Measurements from ENCODE around the gene NUDT22. TPM values are rescaled to one million over a fixed set of nuclear protein-coding genes. Genes with fewer than 3 reads are reported as not detected.

Gene NUDT22
- polyA plus RNA-seq, 1 donor from 2014 or later, result 47.3 TPM

- H4K20me1 ChIP-seq (ENCODE audit: insufficient read depth), result no peaks in the 10 kb centered on the region
These were observed 6.8 kb upstream of the NUDT22 start for GRCh38 chr11:64219354-64219684.

GRCh38 chr11:64219755-64220154 is 6.3 kb upstream of the NUDT22 start:
- Histone ChIP-seq H3K9me2 (ENCODE audit: insufficient read depth, low read length) (no peaks in the 10 kb centered on the region), H3K79me2 (replicated peaks; ENCODE audit: insufficient read depth, low read length) (no peaks in the 10 kb centered on the region), H3K4me3 (ENCODE audit: low read length) (no peak overlapping the region), H3K27ac (ENCODE audit: low read length) (no peak overlapping the region), H2AFZ (ENCODE audit: low read depth, low read length) (no peak overlapping the region), H3K9ac (ENCODE audit: low read length) (no peak overlapping the region), H3F3A (ENCODE audit: insufficient read depth, low read length, poor library complexity, severe bottlenecking) (no peaks in the 10 kb centered on the region), H3K9me3 (ENCODE audit: low read length) (no peaks in the 10 kb centered on the region), H3K27me3 (ENCODE audit: insufficient read depth, low read depth, low read length) (no peaks in the 10 kb centered on the region), H4K20me1 (ENCODE audit: insufficient read depth) (no peaks in the 10 kb centered on the region), H3K4me2 (ENCODE audit: low read length) (no peak overlapping the region), H3K36me3 (ENCODE audit: insufficient read depth, low read length) (no peaks in the 10 kb centered on the region)
- TF ChIP-seq REST (IDR thresholded peaks at IDR 0.05; ENCODE audit: borderline replicate concordance) (no peak), EZH2 (IDR thresholded peaks at IDR 0.05; ENCODE audit: borderline replicate concordance, insufficient read depth, low read length, poor library complexity, severe bottlenecking) (no peak), SMC3 (conservative IDR thresholded peaks at IDR 0.05; ENCODE audit: poor library complexity) (no peak), EP300 (conservative IDR thresholded peaks at IDR 0.05; ENCODE audit: poor library complexity, severe bottlenecking) (no peak), TAF1 (IDR thresholded peaks at IDR 0.05; ENCODE audit: low read depth) (no peak), POLR2AphosphoS5 (IDR thresholded peaks at IDR 0.05) (no peak)

More at GRCh38 chr11:64219354-64219684, 6.8 kb upstream of the NUDT22 start:
- Histone ChIP-seq H3K4me2 (ENCODE audit: low read length) (no peak overlapping the region), H3K9me2 (ENCODE audit: insufficient read depth, low read length) (no peaks in the 10 kb centered on the region), H3K79me2 (replicated peaks; ENCODE audit: insufficient read depth, low read length) (no peaks in the 10 kb centered on the region), H3K9ac (ENCODE audit: low read length) (no peak overlapping the region), H3K27me3 (ENCODE audit: insufficient read depth, low read depth, low read length) (no peaks in the 10 kb centered on the region), H3K36me3 (ENCODE audit: insufficient read depth, low read length) (no peaks in the 10 kb centered on the region), H3K4me3 (ENCODE audit: low read length) (no peak overlapping the region), H2AFZ (ENCODE audit: low read depth, low read length) (no peak overlapping the region), H3K9me3 (ENCODE audit: low read length) (no peaks in the 10 kb centered on the region), H3K27ac (ENCODE audit: low read length) (no peak overlapping the region), H3F3A (ENCODE audit: insufficient read depth, low read length, poor library complexity, severe bottlenecking) (no peaks in the 10 kb centered on the region)
- TF ChIP-seq EP300 (conservative IDR thresholded peaks at IDR 0.05; ENCODE audit: poor library complexity, severe bottlenecking), result no peak
- TF ChIP-seq RAD21 (conservative IDR thresholded peaks at IDR 0.05), result no peak
- TF ChIP-seq REST (IDR thresholded peaks at IDR 0.05; ENCODE audit: borderline replicate concordance), result no peak
- no peak for TF ChIP-seq MXI1 (conservative IDR thresholded peaks at IDR 0.05; ENCODE audit: poor library complexity, severe bottlenecking)
- TF ChIP-seq EZH2 (IDR thresholded peaks at IDR 0.05; ENCODE audit: borderline replicate concordance, insufficient read depth, low read length, poor library complexity, severe bottlenecking), result no peak
- no peak for TF ChIP-seq CTCF (IDR thresholded peaks at IDR 0.05; ENCODE audit: poor library complexity, severe bottlenecking)
- no peak for TF ChIP-seq SMC3 (conservative IDR thresholded peaks at IDR 0.05; ENCODE audit: poor library complexity)

All from neural cell (in vitro differentiated cells).